B cell (primary cell): Measurements from ENCODE around the gene MICALL2. TPM values are rescaled to one million over a fixed set of nuclear protein-coding genes. Genes with fewer than 3 reads are reported as not detected.

ENCODE experiments used
- ATAC-seq: fragments of 200-7000 bp; cut with Tn5 transposase; one replicate; pipeline ENCODE4 v1.10.0; 2021; ENCODE audit warnings: low read depth, mild to moderate bottlenecking, moderate number of reproducible peaks, moderate library complexity
- CTCF ChIA-PET: fragments of 350-600 bp; sonication (Branson Sonifier 250); formaldehyde crosslinking; loops from one replicate; lab custom pipeline; 2021; ENCODE audit warnings: antibody characterized with exemption, inconsistent platforms; lab: Charles Lee
- POLR2A ChIA-PET: fragments of 350-600 bp; sonication (Branson Sonifier 250); formaldehyde crosslinking; loops from one replicate; lab custom pipeline; 2021; ENCODE audit warnings: antibody characterized with exemption; lab: Charles Lee
- DNase-seq: peaks from one replicate; pipeline ENCODE4 v3.0.0; 2013
- H2AFZ ChIP-seq: 2 replicates; pipeline ENCODE4 v1.6.1; 2012; ENCODE audit warnings: mild to moderate bottlenecking, low read depth, low read length; ENCODE audit not compliant: insufficient read depth, poor library complexity, severe bottlenecking
- H3K27ac ChIP-seq, 2 donors: 1 replicate in 1 of 2; 2 replicates in 1 of 2; pipeline ENCODE4 v1.5.1; 2012 to 2013; ENCODE audit warnings: low read length in 2 of 2, mild to moderate bottlenecking in 2 of 2, moderate library complexity in 1 of 2
- H3K27me3 ChIP-seq, 4 experiments: fragments of 200-600 bp in 1 of 4; sonication (generic) in 1 of 4; replicated peaks in 1 of 4; 1 replicate in 2 of 4; 2 replicates in 2 of 4; pipeline versions ENCODE4 v1.6.1 to v1.7.0; 2013 to 2016; ENCODE audit warnings: low read length in 3 of 4, mild to moderate bottlenecking in 2 of 4, mixed read lengths in 1 of 4, moderate library complexity in 1 of 4; ENCODE audit not compliant: insufficient read depth in 4 of 4, control insufficient read depth in 3 of 4; ENCODE audit errors: control extremely low read depth in 1 of 4
- H3K36me3 ChIP-seq, 2 experiments: replicated peaks in 1 of 2; 1 replicate in 1 of 2; 2 replicates in 1 of 2; pipeline versions ENCODE4 v1.6.1 to v1.7.1; 2013; ENCODE audit warnings: low read length in 1 of 2; ENCODE audit not compliant: insufficient read depth in 2 of 2, control insufficient read depth in 1 of 2; ENCODE audit errors: control extremely low read depth in 1 of 2, extremely low read depth in 1 of 2
- H3K4me1 ChIP-seq, 2 donors: fragments of 200-600 bp in 1 of 2; sonication (generic) in 1 of 2; 1 replicate in 1 of 2; 2 replicates in 1 of 2; pipeline versions ENCODE4 v1.5.1 to v1.6.1; 2013 to 2017; ENCODE audit warnings: low read length in 2 of 2; ENCODE audit not compliant: control insufficient read depth in 2 of 2, insufficient read depth in 2 of 2
- H3K4me2 ChIP-seq: replicated peaks from 2 replicates; pipeline ENCODE3; 2012; ENCODE audit warnings: mild to moderate bottlenecking, low read depth, low read length; ENCODE audit not compliant: poor library complexity, severe bottlenecking
- H3K4me3 ChIP-seq, 5 experiments: fragments of 200-600 bp in 1 of 5; sonication (generic) in 1 of 5; 1 replicate in 3 of 5; 2 replicates in 2 of 5; pipeline versions ENCODE4 v1.5.1 to v1.7.0; 2011 to 2016; ENCODE audit warnings: low read length in 4 of 5, mild to moderate bottlenecking in 4 of 5, low read depth in 2 of 5, control low read depth in 1 of 5, moderate library complexity in 1 of 5; ENCODE audit not compliant: insufficient read depth in 1 of 5; ENCODE audit errors: control extremely low read depth in 1 of 5, extremely low read depth in 1 of 5
- H3K79me2 ChIP-seq: fragments of 200-600 bp; sonication (generic); one replicate; pipeline ENCODE4 v1.6.0; 2016; ENCODE audit warnings: low read length; ENCODE audit not compliant: control insufficient read depth, insufficient read depth
- H3K9ac ChIP-seq: fragments of 200-600 bp; sonication (generic); 2 replicates; pipeline ENCODE4 v1.6.1; 2017; ENCODE audit warnings: mild to moderate bottlenecking, low read length, moderate library complexity
- H3K9me3 ChIP-seq, 3 donors: one replicate each; pipeline versions ENCODE4 v1.6.1 to v1.7.1; 2013; ENCODE audit warnings: low read length in 2 of 3; ENCODE audit not compliant: control insufficient read depth in 2 of 3, insufficient read depth in 1 of 3; ENCODE audit errors: control extremely low read depth in 1 of 3
- H4K20me1 ChIP-seq: 2 replicates; pipeline ENCODE4 v1.6.0; 2012; ENCODE audit warnings: mild to moderate bottlenecking, low read length; ENCODE audit not compliant: insufficient read depth, control insufficient read depth, poor library complexity, severe bottlenecking
- H3K27ac Mint-ChIP-seq: one replicate; pipeline ENCODE4 v1.8.0; 2021; ENCODE audit warnings: mixed read lengths
- H3K27me3 Mint-ChIP-seq: one replicate; pipeline ENCODE4 v1.8.0; 2021; ENCODE audit warnings: mixed read lengths
- H3K4me1 Mint-ChIP-seq: one replicate; pipeline ENCODE4 v1.8.0; 2021; ENCODE audit warnings: mixed read lengths
- H3K4me3 Mint-ChIP-seq: one replicate; pipeline ENCODE4 v1.8.0; 2021; ENCODE audit warnings: mixed read lengths
- H3K9me3 Mint-ChIP-seq: one replicate; pipeline ENCODE4 v1.8.0; 2022; ENCODE audit warnings: mixed read lengths; ENCODE audit not compliant: insufficient read depth
- CTCF ChIP-seq: fragments of 200-600 bp; IDR thresholded peaks from one replicate; pipeline ENCODE4 v1.8.0; 2022; ENCODE audit warnings: antibody characterized with exemption, mild to moderate bottlenecking
- EZH2 ChIP-seq: IDR thresholded peaks from 2 replicates; pipeline ENCODE4 v1.6.1; 2012; ENCODE audit warnings: borderline replicate concordance, low read depth, mild to moderate bottlenecking, moderate library complexity, low read length; ENCODE audit not compliant: insufficient read depth, poor library complexity, severe bottlenecking
- WGBS: methylation state at CpG from one replicate; pipeline ENCODE4 v1.1.5; 2013; ENCODE audit warnings: missing lambda C conversion rate; ENCODE audit not compliant: insufficient coverage; 5-methylcytosine and 5-hydroxymethylcytosine counted together
- intact Hi-C: fragments of 100-400 bp; cut with micrococcal nuclease; formaldehyde crosslinking; loops from one replicate; pipeline ENCODE4 v1.10.0; 2022
- polyA plus RNA-seq: library from polyadenylated mRNA; depleted of rRNA; stranded (reverse); fragments of >200 nt; gene quantifications from 2 replicates; pipeline ENCODE4 v1.2.3, GENCODE V29; 2012
- total RNA-seq, 2 donors: library from RNA; stranded (reverse); fragments of 120-200 nt in 1 of 2; gene quantifications; 1 replicate in 1 of 2; 2 replicates in 1 of 2; pipeline versions ENCODE4 v1.2.3 to v1.2.4, GENCODE V29; 2013 to 2022

The MICALL2 gene
- total and polyA plus RNA-seq, 2 donors (not counting 1 experiment from before 2014, with no cell fraction given) = 0.85 to 0.94 TPM

- H3K27ac Mint-ChIP-seq = no peak overlapping the region
- H3K4me3 Mint-ChIP-seq = no peak overlapping the region
These were observed 40.6 kb downstream of the MICALL2 start for GRCh38 chr7:1418505-1419309.

More at GRCh38 chr7:1418505-1419309, 40.6 kb downstream of the MICALL2 start:
- H3K9ac ChIP-seq = no peak overlapping the region
- H3K27me3 ChIP-seq = peaks cover 0 to under 1% (median 0%) of the 10 kb centered on the region in 4 experiments
- peaks cover 0 to 5% (median 0%) of the 10 kb centered on the region in 3 donors for H3K9me3 ChIP-seq
- H4K20me1 ChIP-seq = no peaks in the 10 kb centered on the region
- ChIA-PET CTCF (no interaction called here), POLR2A (no interaction called here)
- Mint-ChIP-seq H3K9me3 (no peaks in the 10 kb centered on the region), H3K27me3 (peaks cover 23% of the 10 kb centered on the region), H3K4me1 (peaks cover 7% of the 10 kb centered on the region)
- no peak overlapping the region for H2AFZ ChIP-seq
- H3K4me3 ChIP-seq = no peak overlapping the region
- H3K4me2 ChIP-seq = no peak overlapping the region
- intact Hi-C loops = no loop called here
- ATAC-seq = no peak
- no peaks in the 10 kb centered on the region for H3K4me1 ChIP-seq
- TF ChIP-seq CTCF (no peak), EZH2 (no peak)
- 84% methylated on average over 19 of the region's 21 CpGs for WGBS
- no peaks in the 10 kb centered on the region for H3K79me2 ChIP-seq
- H3K36me3 ChIP-seq = no peaks in the 10 kb centered on the region
- no peak overlapping the region for H3K27ac ChIP-seq
- DNase-seq = no peak
